Smooth muscle cell (in vitro differentiated cells): ENCODE results near the gene WNT8A. TPM values are rescaled to one million over a fixed set of nuclear protein-coding genes. Genes with fewer than 3 reads are reported as not detected.
"Not testable (repeated sequence)": the region's sequence is repeated elsewhere in the genome, so short reads cannot be mapped to it uniquely, and the experiment has no call there.

Source experiments
- DNase-seq: peaks from one replicate; lab custom pipeline; 2025; ENCODE audit not compliant: unreplicated experiment; lab: John Stamatoyannopoulos, UW
- H2AFZ ChIP-seq: fragments of 200-600 bp; sonication (generic); 2 replicates; pipeline ENCODE4 v1.6.0; 2016; ENCODE audit warnings: antibody characterized with exemption, low read depth, mild to moderate bottlenecking
- H3F3A ChIP-seq: fragments of 200-600 bp; sonication (generic); 2 replicates; pipeline ENCODE4 v1.6.0; 2017; ENCODE audit warnings: antibody characterized with exemption, low read depth
- H3K27ac ChIP-seq: fragments of 200-600 bp; sonication (generic); 2 replicates; pipeline ENCODE4 v1.5.1; 2016; ENCODE audit warnings: low read depth, mild to moderate bottlenecking
- H3K27me3 ChIP-seq: fragments of 200-600 bp; sonication (generic); 2 replicates; pipeline ENCODE4 v1.6.1; 2016; ENCODE audit warnings: low read depth, mild to moderate bottlenecking
- H3K36me3 ChIP-seq: fragments of 200-600 bp; sonication (generic); 2 replicates; pipeline ENCODE4 v1.5.1; 2016; ENCODE audit warnings: low read depth
- H3K4me1 ChIP-seq: fragments of 200-600 bp; sonication (generic); 2 replicates; pipeline ENCODE4 v1.5.1; 2016; ENCODE audit warnings: low read depth
- H3K4me2 ChIP-seq: fragments of 200-600 bp; sonication (generic); 2 replicates; pipeline ENCODE4 v1.6.0; 2016; ENCODE audit warnings: mild to moderate bottlenecking
- H3K4me3 ChIP-seq: fragments of 200-600 bp; sonication (generic); 2 replicates; pipeline ENCODE4 v1.5.1; 2016; ENCODE audit warnings: mild to moderate bottlenecking
- H3K79me2 ChIP-seq: fragments of 200-600 bp; sonication (generic); 2 replicates; pipeline ENCODE4 v1.6.0; 2016; ENCODE audit warnings: low read depth, mild to moderate bottlenecking
- H3K9ac ChIP-seq: fragments of 200-600 bp; sonication (generic); 2 replicates; pipeline ENCODE4 v1.6.0; 2016; ENCODE audit warnings: low read depth
- H3K9me3 ChIP-seq: fragments of 200-600 bp; sonication (generic); replicated peaks from 2 replicates; pipeline ENCODE4 v1.5.1; 2016; ENCODE audit warnings: low read depth
- H4K20me1 ChIP-seq: fragments of 200-600 bp; sonication (generic); 2 replicates; pipeline ENCODE4 v1.6.0; 2016; ENCODE audit warnings: low read depth
- CTCF ChIP-seq: fragments of 200-600 bp; sonication (generic); IDR thresholded peaks from 2 replicates; pipeline ENCODE4 v1.5.1; 2017; ENCODE audit warnings: borderline replicate concordance, mild to moderate bottlenecking, antibody characterized with exemption; ENCODE audit not compliant: insufficient read depth, poor library complexity, severe bottlenecking
- WGBS: methylation state at CpG from one replicate; pipeline ENCODE4 v1.1.7; 2016; ENCODE audit warnings: low lambda C conversion rate; 5-methylcytosine and 5-hydroxymethylcytosine counted together
- polyA plus RNA-seq: library from polyadenylated mRNA; unstranded; fragments of >200 nt; fragmentation: Nextera tagmentation; extraction: Ambion mirVana; gene quantifications from 2 replicates; pipeline ENCODE4 v1.2.1, GENCODE V29; 2016
- total RNA-seq: library from RNA; depleted of rRNA; stranded (reverse); fragments of >200 nt; gene quantifications from 2 replicates; pipeline ENCODE4 v1.2.3, GENCODE V29; 2014

WNT8A gene
- total and polyA plus RNA-seq, 2 experiments from 2014 or later: not detected

- TF ChIP-seq CTCF: no peak
- H3K9ac ChIP-seq: no peak overlapping the region
- H3K4me3 ChIP-seq: no peak overlapping the region
- WGBS: 91% methylated on average over 1 of the region's 1 CpG
- no peak overlapping the region for H2AFZ ChIP-seq
- no peak overlapping the region for H3K4me2 ChIP-seq
- H3F3A ChIP-seq: no peaks in the 10 kb centered on the region
- no peaks in the 10 kb centered on the region for H3K79me2 ChIP-seq
- H3K27me3 ChIP-seq: no peaks in the 10 kb centered on the region
- H4K20me1 ChIP-seq: no peaks in the 10 kb centered on the region
- no peaks in the 10 kb centered on the region for H3K36me3 ChIP-seq
- H3K27ac ChIP-seq: no peak overlapping the region
- no peaks in the 10 kb centered on the region for H3K9me3 ChIP-seq
- no peak for DNase-seq
- H3K4me1 ChIP-seq: peaks cover 6% of the 10 kb centered on the region
Observed at GRCh38 chr5:138037907-138038633, 45.8 kb upstream of the WNT8A start.

- Histone ChIP-seq H4K20me1 (no peaks in the 10 kb centered on the region), H3K36me3 (no peaks in the 10 kb centered on the region), H3K4me3 (no peak overlapping the region), H3K4me2 (no peak overlapping the region), H3F3A (no peaks in the 10 kb centered on the region), H3K27ac (no peak overlapping the region), H2AFZ (no peak overlapping the region), H3K9me3 (no peaks in the 10 kb centered on the region), H3K27me3 (no peaks in the 10 kb centered on the region), H3K4me1 (peaks cover 2% of the 10 kb centered on the region), H3K9ac (no peak overlapping the region), H3K79me2 (no peaks in the 10 kb centered on the region)
- DNase-seq: no peak
- 96% methylated on average over 1 of the region's 1 CpG for WGBS
- TF ChIP-seq CTCF: no peak
Observed at GRCh38 chr5:138038826-138039225, 45.0 kb upstream of the WNT8A start.

GRCh38 chr5:138045283-138045682 lies 38.5 kb upstream of the WNT8A start:
- 98% methylated on average over 3 of the region's 3 CpGs for WGBS

GRCh38 chr5:138051441-138052296 lies 32.2 kb upstream of the WNT8A start:
- no peak overlapping the region for H2AFZ ChIP-seq
- H3F3A ChIP-seq: no peaks in the 10 kb centered on the region
- H3K27me3 ChIP-seq: no peaks in the 10 kb centered on the region
- no peak overlapping the region for H3K9ac ChIP-seq
- no peaks in the 10 kb centered on the region for H3K79me2 ChIP-seq
- DNase-seq: no peak
- H4K20me1 ChIP-seq: no peaks in the 10 kb centered on the region
- 77% methylated on average over 9 of the region's 9 CpGs for WGBS
- no peak overlapping the region for H3K4me2 ChIP-seq
- no peak overlapping the region for H3K4me3 ChIP-seq
- no peaks in the 10 kb centered on the region for H3K36me3 ChIP-seq
- no peak for TF ChIP-seq CTCF
- H3K27ac ChIP-seq: no peak overlapping the region
- no peaks in the 10 kb centered on the region for H3K4me1 ChIP-seq
- no peaks in the 10 kb centered on the region for H3K9me3 ChIP-seq

More at GRCh38 chr5:138045283-138045682, 38.5 kb upstream of the WNT8A start:
- H3K4me2 ChIP-seq, H3K27ac ChIP-seq, H3K9me3 ChIP-seq, H3K79me2 ChIP-seq, H3F3A ChIP-seq, H3K4me1 ChIP-seq, H4K20me1 ChIP-seq, H3K36me3 ChIP-seq, H3K9ac ChIP-seq, H3K27me3 ChIP-seq, H2AFZ ChIP-seq, DNase-seq, H3K4me3 ChIP-seq: not testable (repeated sequence)

GRCh38 chr5:138052718-138053117 lies 31.1 kb upstream of the WNT8A start:
- WGBS: 100% methylated on average over 1 of the region's 1 CpG
- not testable (repeated sequence) for H2AFZ ChIP-seq, H4K20me1 ChIP-seq, H3K4me3 ChIP-seq, DNase-seq, H3K27ac ChIP-seq, H3K79me2 ChIP-seq, H3K36me3 ChIP-seq, H3K4me1 ChIP-seq, H3K9me3 ChIP-seq, H3F3A ChIP-seq, H3K27me3 ChIP-seq, H3K4me2 ChIP-seq, H3K9ac ChIP-seq
